GM20000 (cell line): Measurements from ENCODE around the gene TNFRSF6B.

ENCODE experiments used
- DNase-seq: peaks from one replicate; pipeline ENCODE4 v3.0.0; 2012; ENCODE audit warnings: low spot score
- CTCF ChIP-seq: IDR thresholded peaks from 2 replicates; pipeline ENCODE4 v1.5.1; 2012; ENCODE audit warnings: mild to moderate bottlenecking, control low read depth; ENCODE audit errors: extremely low read depth, missing control alignments

TNFRSF6B gene

GRCh38 chr20:63653041-63653973 is 43.1 kb upstream of the TNFRSF6B start, which contains the start of gene STMN3:
TSS of gene STMN3 (minus strand) at chr20:63653424. CDS start at chr20:63653345, 79 bp downstream.
- TF ChIP-seq CTCF = no peak
- peak; percentile 87 for DNase-seq

- DNase-seq = no peak
- no peak for TF ChIP-seq CTCF
Measured at GRCh38 chr20:63653974-63654668, 42.3 kb upstream of the TNFRSF6B start.

- no peak for TF ChIP-seq CTCF
- no peak for DNase-seq
Measured at GRCh38 chr20:63655249-63655648, 41.2 kb upstream of the TNFRSF6B start.

- no peak for TF ChIP-seq CTCF
- DNase-seq = no peak
Measured at GRCh38 chr20:63656451-63656850, 40.0 kb upstream of the TNFRSF6B start.

GRCh38 chr20:63657260-63657936 is 39.1 kb upstream of the TNFRSF6B start:
- TF ChIP-seq CTCF = no peak

GRCh38 chr20:63657937-63658748 is 38.3 kb upstream of the TNFRSF6B start, which contains the start of gene RTEL1:
TSS of gene RTEL1 (plus strand) at chr20:63658312. CDS start at chr20:63659403, 1,091 bp downstream.
- DNase-seq = peak; percentile 97

More at GRCh38 chr20:63657260-63657936, 39.1 kb upstream of the TNFRSF6B start:
- peak; percentile 47 for DNase-seq

More at GRCh38 chr20:63657937-63658748, 38.3 kb upstream of the TNFRSF6B start, which contains the start of gene RTEL1:
- TF ChIP-seq CTCF = no peak
